ENCODE results near the gene REV3L.
"Not testable (repeated sequence)": the region's sequence is repeated elsewhere in the genome, so short reads cannot be mapped to it uniquely, and the experiment has no call there.

GRCh38 chr6:111307950-111308349, 175.1 kb downstream of the REV3L start:
- TF ChIP-seq POLR2A (IDR thresholded peaks at IDR 0.05; ENCODE audit: low read depth, low read length); TAF1 (IDR thresholded peaks at IDR 0.05; ENCODE audit: borderline replicate concordance, low read depth, low read length); POLR2AphosphoS5 (IDR thresholded peaks at IDR 0.05; ENCODE audit: low read depth, low read length): not testable (repeated sequence)
